ENCODE data around the gene CDCP2.

CDCP2 gene

GRCh38 chr1:54144366-54144765 is 8.4 kb downstream of the CDCP2 start:
- TF ChIP-seq EZH2phosphoT487 (IDR thresholded peaks at IDR 0.05; ENCODE audit: borderline replicate concordance, low read length) = no peak
- TF ChIP-seq, protein P1, sequence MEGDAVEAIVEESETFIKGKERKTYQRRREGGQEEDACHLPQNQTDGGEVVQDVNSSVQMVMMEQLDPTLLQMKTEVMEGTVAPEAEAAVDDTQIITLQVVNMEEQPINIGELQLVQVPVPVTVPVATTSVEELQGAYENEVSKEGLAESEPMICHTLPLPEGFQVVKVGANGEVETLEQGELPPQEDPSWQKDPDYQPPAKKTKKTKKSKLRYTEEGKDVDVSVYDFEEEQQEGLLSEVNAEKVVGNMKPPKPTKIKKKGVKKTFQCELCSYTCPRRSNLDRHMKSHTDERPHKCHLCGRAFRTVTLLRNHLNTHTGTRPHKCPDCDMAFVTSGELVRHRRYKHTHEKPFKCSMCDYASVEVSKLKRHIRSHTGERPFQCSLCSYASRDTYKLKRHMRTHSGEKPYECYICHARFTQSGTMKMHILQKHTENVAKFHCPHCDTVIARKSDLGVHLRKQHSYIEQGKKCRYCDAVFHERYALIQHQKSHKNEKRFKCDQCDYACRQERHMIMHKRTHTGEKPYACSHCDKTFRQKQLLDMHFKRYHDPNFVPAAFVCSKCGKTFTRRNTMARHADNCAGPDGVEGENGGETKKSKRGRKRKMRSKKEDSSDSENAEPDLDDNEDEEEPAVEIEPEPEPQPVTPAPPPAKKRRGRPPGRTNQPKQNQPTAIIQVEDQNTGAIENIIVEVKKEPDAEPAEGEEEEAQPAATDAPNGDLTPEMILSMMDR (IDR thresholded peaks at IDR 0.05; ENCODE audit: low read depth, low read length, poor library complexity, severe bottlenecking) = no peak
- H4K20me1 ChIP-seq (ENCODE audit: control insufficient read depth, insufficient read depth, low read depth, low read length) = no peaks in the 10 kb centered on the region
- no peak overlapping the region for H3K4me2 ChIP-seq (ENCODE audit: low read length)

DNA sequence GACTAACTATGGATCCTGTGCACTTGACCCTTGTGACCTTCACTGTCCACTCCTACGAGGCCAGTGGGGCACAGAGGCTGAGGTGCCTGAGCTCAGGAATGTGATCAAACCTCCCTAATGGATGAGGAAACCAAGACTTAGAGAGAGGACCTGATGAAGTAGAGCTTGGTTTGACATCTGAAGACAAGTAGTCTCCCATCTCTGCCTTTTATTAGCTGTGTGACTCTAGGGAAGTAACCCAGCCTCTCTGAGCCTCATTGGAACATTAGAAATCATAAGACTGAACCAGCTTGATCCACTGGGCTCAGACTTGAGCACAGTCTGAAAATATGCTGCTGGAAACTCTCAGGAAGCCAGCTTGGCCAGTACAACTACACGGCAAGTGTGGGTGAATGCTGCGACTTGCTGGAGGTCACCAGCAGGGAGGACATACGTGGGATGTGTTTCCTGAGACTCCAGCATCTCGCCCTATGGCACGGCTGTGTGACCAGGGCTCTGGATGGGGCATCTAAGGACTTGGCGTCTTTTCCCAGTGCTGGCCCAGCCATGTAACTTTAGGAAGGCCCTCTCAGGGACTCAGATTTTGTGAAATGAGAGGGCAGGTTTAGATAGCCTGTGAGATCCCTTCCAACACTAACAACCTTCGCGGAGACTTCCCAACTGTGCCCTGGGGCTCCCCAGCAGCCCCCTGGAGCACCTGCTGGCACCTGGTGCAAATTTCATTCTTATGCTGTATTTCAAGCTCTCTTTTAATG is 10.5 kb downstream of the CDCP2 start:
- Histone ChIP-seq H4K20me1 (ENCODE audit: control insufficient read depth, insufficient read depth, low read depth, low read length) (no peaks in the 10 kb centered on the region), H3K4me1 (ENCODE audit: control insufficient read depth, low read length) (no peaks in the 10 kb centered on the region), H3F3A (ENCODE audit: control insufficient read depth, insufficient read depth) (no peaks in the 10 kb centered on the region), H3K9me3 (ENCODE audit: control insufficient read depth, insufficient read depth, low read length) (no peaks in the 10 kb centered on the region), H3K4me2 (ENCODE audit: low read length) (no peak overlapping the region), H3K4me3 (ENCODE audit: low read length) (no peak overlapping the region), H3K9me2 (replicated peaks; ENCODE audit: control insufficient read depth, low read length) (no peaks in the 10 kb centered on the region), H3K36me3 (ENCODE audit: control insufficient read depth, low read length) (no peaks in the 10 kb centered on the region), H3K27ac (ENCODE audit: low read depth, low read length) (no peak overlapping the region), H3K79me2 (ENCODE audit: control insufficient read depth, low read length) (no peaks in the 10 kb centered on the region), H3K27me3 (ENCODE audit: control insufficient read depth, low read length) (no peaks in the 10 kb centered on the region; the same call in 1 of the 2 replicates)
- TF ChIP-seq, protein P1 (IDR thresholded peaks at IDR 0.05; ENCODE audit: low read depth, low read length, poor library complexity, severe bottlenecking) = no peak
- no peak for TF ChIP-seq EZH2phosphoT487 (IDR thresholded peaks at IDR 0.05; ENCODE audit: borderline replicate concordance, low read length)

More at GRCh38 chr1:54144366-54144765, 8.4 kb downstream of the CDCP2 start:
- Histone ChIP-seq H3K4me1 (ENCODE audit: control insufficient read depth, low read length) (no peaks in the 10 kb centered on the region), H3K27ac (ENCODE audit: low read depth, low read length) (no peak overlapping the region), H3K9me3 (ENCODE audit: control insufficient read depth, insufficient read depth, low read length) (no peaks in the 10 kb centered on the region), H3K4me3 (ENCODE audit: low read length) (no peak overlapping the region), H3K27me3 (ENCODE audit: control insufficient read depth, low read length) (no peaks in the 10 kb centered on the region; the same call in 1 of the 2 replicates), H3K9me2 (replicated peaks; ENCODE audit: control insufficient read depth, low read length) (no peaks in the 10 kb centered on the region), H3K79me2 (ENCODE audit: control insufficient read depth, low read length) (no peaks in the 10 kb centered on the region), H3F3A (ENCODE audit: control insufficient read depth, insufficient read depth) (no peaks in the 10 kb centered on the region), H3K36me3 (ENCODE audit: control insufficient read depth, low read length) (no peaks in the 10 kb centered on the region)

DNA sequence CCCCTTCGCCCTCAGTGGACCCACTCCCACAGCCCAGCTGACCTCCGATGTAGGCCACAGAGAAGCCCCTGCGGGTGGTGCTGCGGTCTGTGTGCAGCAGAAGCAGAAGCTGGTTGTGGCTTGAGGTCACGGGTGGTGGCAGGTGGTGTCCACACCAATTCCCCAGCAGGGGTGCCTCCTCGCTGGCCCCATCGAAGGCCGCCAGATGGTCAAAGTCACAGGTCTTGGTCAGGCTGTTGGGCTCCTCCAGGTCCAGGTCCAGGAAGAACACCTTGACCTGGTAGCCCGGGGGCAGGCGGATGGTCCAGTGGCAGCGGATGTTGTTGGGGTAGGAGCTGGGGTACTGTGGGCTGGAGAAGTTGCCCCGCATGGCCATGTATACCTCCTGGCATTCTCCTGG is 13.1 kb downstream of the CDCP2 start:
- Histone ChIP-seq H3K9me3 (ENCODE audit: control insufficient read depth, insufficient read depth, low read length) (no peaks in the 10 kb centered on the region), H3K9me2 (replicated peaks; ENCODE audit: control insufficient read depth, low read length) (no peaks in the 10 kb centered on the region), H3K27ac (ENCODE audit: low read depth, low read length) (no peak overlapping the region), H3K36me3 (ENCODE audit: control insufficient read depth, low read length) (no peaks in the 10 kb centered on the region), H4K20me1 (ENCODE audit: control insufficient read depth, insufficient read depth, low read depth, low read length) (no peaks in the 10 kb centered on the region), H3K79me2 (ENCODE audit: control insufficient read depth, low read length) (no peaks in the 10 kb centered on the region), H3K27me3 (ENCODE audit: control insufficient read depth, low read length) (no peaks in the 10 kb centered on the region; the same call in 1 of the 2 replicates), H3K4me1 (ENCODE audit: control insufficient read depth, low read length) (no peaks in the 10 kb centered on the region), H3K4me3 (ENCODE audit: low read length) (no peak overlapping the region), H3F3A (ENCODE audit: control insufficient read depth, insufficient read depth) (no peaks in the 10 kb centered on the region), H3K4me2 (ENCODE audit: low read length) (no peak overlapping the region)
- no peak for TF ChIP-seq EZH2phosphoT487 (IDR thresholded peaks at IDR 0.05; ENCODE audit: borderline replicate concordance, low read length)
- TF ChIP-seq, protein P1 (IDR thresholded peaks at IDR 0.05; ENCODE audit: low read depth, low read length, poor library complexity, severe bottlenecking) = no peak
